ENCODE data around the gene ADRB2. TPM values are rescaled to one million over a fixed set of nuclear protein-coding genes. Genes with fewer than 3 reads are reported as not detected.

ADRB2 gene
- total and polyA plus RNA-seq, 8 donors = 0.37 to 20.4 (median 4.2) TPM; not detected in 1

DNA sequence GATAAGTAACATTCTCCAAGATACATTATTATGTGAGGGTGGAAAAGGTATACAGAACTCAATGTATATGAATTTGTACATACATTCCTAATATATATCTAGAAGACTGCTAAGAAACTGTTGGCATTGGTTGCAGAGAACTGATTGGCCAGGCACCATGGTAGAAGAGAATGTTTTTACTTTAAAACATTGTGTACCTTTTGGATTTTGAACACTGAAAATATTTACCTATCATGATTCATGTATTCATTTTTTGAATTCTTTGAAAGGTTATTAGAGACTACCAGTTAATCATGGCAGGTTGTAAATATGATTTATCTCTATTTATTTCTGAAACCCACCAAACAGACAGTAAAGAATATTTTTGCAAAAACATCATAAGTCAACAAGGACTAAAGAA lies 41.2 kb upstream of the ADRB2 start:
- TF ChIP-seq POLR2A (IDR thresholded peaks at IDR 0.05) = no peak
- TF ChIP-seq POLR2AphosphoS5 (IDR thresholded peaks at IDR 0.05) = no peak
- TF ChIP-seq CTCF (IDR thresholded peaks at IDR 0.05) = no peak
- TF ChIP-seq EP300 (IDR thresholded peaks at IDR 0.05) = no peak
- H3K4me1 ChIP-seq = no peaks in the 10 kb centered on the region
- DNase-seq = no peak
- no peak overlapping the region for H3K4me3 ChIP-seq
- no peaks in the 10 kb centered on the region for H3K27me3 ChIP-seq
- H3K27ac ChIP-seq = no peak overlapping the region
- intact Hi-C loops (cut with DNase I; ENCODE audit: low total_unique reads) = no loop called here
- H3K36me3 ChIP-seq = no peaks in the 10 kb centered on the region
- H3K9me3 ChIP-seq = no peaks in the 10 kb centered on the region

DNA sequence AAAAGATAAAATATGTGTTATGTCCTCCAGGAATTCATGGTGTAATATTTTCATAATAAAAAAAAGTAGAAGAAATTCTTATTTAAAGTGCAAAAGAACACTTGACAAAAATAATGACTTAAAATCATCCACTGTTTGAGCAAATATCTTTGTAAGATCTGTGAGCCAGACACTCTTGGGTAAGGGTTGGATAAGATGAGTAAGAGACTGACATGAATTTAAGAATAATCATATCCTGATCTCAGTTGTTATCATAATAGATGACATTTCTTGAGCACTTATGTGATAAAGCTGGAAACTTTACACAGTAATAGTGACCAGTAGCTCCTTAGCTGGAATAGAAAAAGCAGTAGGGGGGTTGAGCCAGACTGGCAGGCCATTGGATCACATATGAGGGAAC lies 40.0 kb upstream of the ADRB2 start:
- Histone ChIP-seq H3K36me3 (no peaks in the 10 kb centered on the region), H3K27ac (no peak overlapping the region), H3K4me3 (no peak overlapping the region), H3K4me1 (no peaks in the 10 kb centered on the region), H3K27me3 (no peaks in the 10 kb centered on the region), H3K9me3 (no peaks in the 10 kb centered on the region)
- intact Hi-C loops (cut with DNase I; ENCODE audit: low total_unique reads) = no loop called here
- no peak for TF ChIP-seq POLR2AphosphoS5 (IDR thresholded peaks at IDR 0.05)
- DNase-seq = no peak

- TF ChIP-seq CTCF (IDR thresholded peaks at IDR 0.05) = no peak
- TF ChIP-seq EP300 (IDR thresholded peaks at IDR 0.05) = no peak
- no peak for TF ChIP-seq POLR2AphosphoS5 (IDR thresholded peaks at IDR 0.05)
- intact Hi-C loops (cut with DNase I; ENCODE audit: low total_unique reads) = no loop called here
- Histone ChIP-seq H3K4me3 (no peak overlapping the region), H3K4me1 (no peaks in the 10 kb centered on the region), H3K27ac (no peak overlapping the region), H3K36me3 (no peaks in the 10 kb centered on the region), H3K9me3 (no peaks in the 10 kb centered on the region), H3K27me3 (no peaks in the 10 kb centered on the region)
- WGBS, 5 donors = 79 to 88% (median 86%) methylated on average over 6 of the region's 6 CpGs
- DNase-seq = no peak
Measured at GRCh38 chr5:148788636-148789035, 37.8 kb upstream of the ADRB2 start.

DNA sequence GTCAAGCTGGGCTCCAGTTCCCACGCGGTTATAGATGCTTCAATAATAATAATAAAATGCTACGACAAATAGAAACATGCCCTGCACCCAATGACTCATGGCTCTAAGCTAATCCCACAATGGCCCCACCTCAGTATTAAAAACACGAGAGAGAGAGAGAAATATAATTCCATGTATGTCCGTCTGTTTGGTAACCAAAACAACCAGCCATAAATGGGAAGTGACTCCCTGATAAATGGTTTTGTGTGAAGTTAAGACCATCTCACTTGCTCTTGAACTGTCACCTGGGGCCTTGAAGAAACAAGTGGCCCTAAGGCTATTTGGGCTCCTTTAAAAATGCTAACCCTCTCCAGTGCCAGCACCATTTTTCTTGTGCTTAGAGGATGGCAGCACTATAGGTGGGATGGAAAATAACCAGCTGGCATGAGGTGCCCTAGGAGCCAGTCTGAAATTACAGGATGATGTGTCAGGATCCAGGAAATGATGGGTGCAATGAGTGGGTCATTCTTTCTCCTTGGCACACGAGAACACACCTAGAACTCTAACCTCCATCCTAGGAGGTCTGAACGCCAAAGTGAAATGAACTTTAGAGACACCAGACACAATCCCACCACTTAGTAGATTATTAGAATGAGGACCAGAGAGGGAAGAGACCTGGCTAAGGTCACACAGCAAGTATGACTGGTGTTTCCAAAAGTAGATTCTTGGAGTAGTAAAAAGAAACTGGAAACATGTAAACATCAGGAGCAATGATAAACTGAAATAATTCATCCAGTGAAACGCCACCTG lies 35.7 kb upstream of the ADRB2 start:
- H3K9me3 ChIP-seq = no peaks in the 10 kb centered on the region
- intact Hi-C loops (cut with DNase I; ENCODE audit: low total_unique reads) = no loop called here
- H3K36me3 ChIP-seq = no peaks in the 10 kb centered on the region
- no peak overlapping the region for H3K27ac ChIP-seq
- H3K4me1 ChIP-seq = no peaks in the 10 kb centered on the region
- no peak overlapping the region for H3K4me3 ChIP-seq
- DNase-seq = no peak
- no peak for TF ChIP-seq EP300 (IDR thresholded peaks at IDR 0.05)
- no peak for TF ChIP-seq CTCF (IDR thresholded peaks at IDR 0.05)
- no peak for TF ChIP-seq POLR2AphosphoS5 (IDR thresholded peaks at IDR 0.05)
- no peak for TF ChIP-seq POLR2A (IDR thresholded peaks at IDR 0.05)
- H3K27me3 ChIP-seq = no peaks in the 10 kb centered on the region
- WGBS, 5 donors = 75 to 84% (median 80%) methylated on average over 8 of the region's 8 CpGs

DNA sequence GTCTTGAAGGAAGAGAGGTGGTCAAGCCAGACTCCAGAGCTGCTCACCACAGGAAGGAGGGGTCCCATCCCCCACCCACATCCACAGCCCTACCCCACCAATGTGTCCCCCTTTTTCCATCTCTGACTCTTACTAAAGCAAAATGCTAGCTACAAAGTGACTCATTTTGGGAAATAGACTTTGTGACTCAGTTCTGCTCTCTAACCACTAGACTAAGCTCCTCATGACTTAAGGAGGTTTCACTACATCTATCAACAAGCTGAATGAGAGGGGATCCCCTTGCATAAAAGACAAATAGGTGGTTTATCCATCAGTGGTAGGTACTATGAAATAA lies 35.1 kb upstream of the ADRB2 start:
- no peak overlapping the region for H3K4me3 ChIP-seq
- DNase-seq = no peak
- intact Hi-C loops (cut with DNase I; ENCODE audit: low total_unique reads) = no loop called here
- no peaks in the 10 kb centered on the region for H3K9me3 ChIP-seq
- H3K36me3 ChIP-seq = no peaks in the 10 kb centered on the region
- no peaks in the 10 kb centered on the region for H3K27me3 ChIP-seq
- no peak overlapping the region for H3K27ac ChIP-seq
- no peaks in the 10 kb centered on the region for H3K4me1 ChIP-seq
- TF ChIP-seq EP300 (IDR thresholded peaks at IDR 0.05) = no peak
- TF ChIP-seq CTCF (IDR thresholded peaks at IDR 0.05) = no peak
- no peak for TF ChIP-seq POLR2A (IDR thresholded peaks at IDR 0.05)
- TF ChIP-seq POLR2AphosphoS5 (IDR thresholded peaks at IDR 0.05) = no peak

Measured in stomach (tissue), 9 donors.